Hepatocyte (in vitro differentiated cells): ENCODE results near the gene CCNC. TPM values are rescaled to one million over a fixed set of nuclear protein-coding genes. Genes with fewer than 3 reads are reported as not detected.

Source experiments
- DNase-seq: peaks from one replicate; pipeline ENCODE4 v3.0.0-alpha.2; 2016; ENCODE audit warnings: low spot score
- H2AFZ ChIP-seq: fragments of 200-600 bp; sonication (generic); 2 replicates; pipeline ENCODE4 v1.6.0; 2016; ENCODE audit warnings: antibody characterized with exemption, mild to moderate bottlenecking
- H3K27ac ChIP-seq: fragments of 200-600 bp; sonication (generic); 2 replicates; pipeline ENCODE4 v1.5.1; 2016; ENCODE audit warnings: mild to moderate bottlenecking
- H3K27me3 ChIP-seq: fragments of 200-600 bp; sonication (generic); 2 replicates; pipeline ENCODE4 v1.6.1; 2016
- H3K36me3 ChIP-seq: fragments of 200-600 bp; sonication (generic); replicated peaks from 2 replicates; pipeline ENCODE4 v1.5.1; 2016; ENCODE audit warnings: low read depth; ENCODE audit not compliant: insufficient read depth
- H3K4me1 ChIP-seq: fragments of 200-600 bp; sonication (generic); 2 replicates; pipeline ENCODE4 v1.5.1; 2016; ENCODE audit warnings: mild to moderate bottlenecking, moderate library complexity; ENCODE audit not compliant: insufficient read depth
- H3K4me2 ChIP-seq: fragments of 200-600 bp; sonication (generic); 2 replicates; pipeline ENCODE4 v1.6.0; 2016
- H3K4me3 ChIP-seq: fragments of 200-600 bp; sonication (generic); 2 replicates; pipeline ENCODE4 v1.5.1; 2016; ENCODE audit warnings: mild to moderate bottlenecking
- H3K79me2 ChIP-seq: fragments of 200-600 bp; sonication (generic); 2 replicates; pipeline ENCODE4 v1.6.0; 2017; ENCODE audit warnings: mild to moderate bottlenecking
- H3K9me2 ChIP-seq: fragments of 200-600 bp; sonication (generic); replicated peaks from 2 replicates; pipeline ENCODE4 v1.6.0; 2017; ENCODE audit warnings: mild to moderate bottlenecking; ENCODE audit not compliant: insufficient read depth
- H3K9me3 ChIP-seq: fragments of 200-600 bp; sonication (generic); 2 replicates; pipeline ENCODE4 v1.5.1; 2016; ENCODE audit warnings: low read depth, mild to moderate bottlenecking
- H4K20me1 ChIP-seq: fragments of 200-600 bp; sonication (generic); 2 replicates; pipeline ENCODE4 v1.6.0; 2016; ENCODE audit warnings: mild to moderate bottlenecking; ENCODE audit not compliant: insufficient read depth, poor library complexity, severe bottlenecking
- EZH2 ChIP-seq: fragments of 200-600 bp; sonication (generic); IDR thresholded peaks from 2 replicates; pipeline ENCODE4 v1.6.1; 2016; ENCODE audit warnings: antibody characterized with exemption, mild to moderate bottlenecking, borderline replicate concordance
- EZH2phosphoT487 ChIP-seq: fragments of 200-600 bp; sonication (generic); IDR thresholded peaks from one replicate; pipeline ENCODE4 v1.6.1; 2018; ENCODE audit warnings: antibody characterized with exemption, mild to moderate bottlenecking, low read depth, moderate library complexity; ENCODE audit not compliant: unreplicated experiment, severe bottlenecking
- WGBS: methylation state at CpG from one replicate; pipeline ENCODE4 v1.1.6; 2016; ENCODE audit warnings: low lambda C conversion rate; ENCODE audit errors: missing lambda C conversion rate; 5-methylcytosine and 5-hydroxymethylcytosine counted together
- polyA plus RNA-seq: library from polyadenylated mRNA; unstranded; fragments of >200 nt; fragmentation: Nextera tagmentation; extraction: Ambion mirVana; gene quantifications from 2 replicates; pipeline ENCODE4 v1.2.1, GENCODE V29; 2016
- total RNA-seq: library from RNA; depleted of rRNA; stranded (reverse); fragments of >200 nt; gene quantifications from 2 replicates; pipeline ENCODE4 v1.2.3, GENCODE V29; 2014
- TF ChIP-seq, protein P1 (sequence below): fragments of 200-600 bp; sonication (generic); IDR thresholded peaks from 2 replicates; pipeline ENCODE4 v1.5.1; 2016; ENCODE audit warnings: antibody characterized with exemption, mild to moderate bottlenecking; ENCODE audit not compliant: poor library complexity

The CCNC gene
- total and polyA plus RNA-seq, 2 experiments from 2014 or later: 59.5 to 102 TPM

- no peaks in the 10 kb centered on the region for H3K36me3 ChIP-seq
- H3K4me3 ChIP-seq: no peak overlapping the region
- H3K4me2 ChIP-seq: no peak overlapping the region
- H4K20me1 ChIP-seq: no peaks in the 10 kb centered on the region
- H3K27me3 ChIP-seq: peaks cover 94% of the 10 kb centered on the region
- H3K9me3 ChIP-seq: no peaks in the 10 kb centered on the region
- no peak for DNase-seq
- TF ChIP-seq, protein P1, sequence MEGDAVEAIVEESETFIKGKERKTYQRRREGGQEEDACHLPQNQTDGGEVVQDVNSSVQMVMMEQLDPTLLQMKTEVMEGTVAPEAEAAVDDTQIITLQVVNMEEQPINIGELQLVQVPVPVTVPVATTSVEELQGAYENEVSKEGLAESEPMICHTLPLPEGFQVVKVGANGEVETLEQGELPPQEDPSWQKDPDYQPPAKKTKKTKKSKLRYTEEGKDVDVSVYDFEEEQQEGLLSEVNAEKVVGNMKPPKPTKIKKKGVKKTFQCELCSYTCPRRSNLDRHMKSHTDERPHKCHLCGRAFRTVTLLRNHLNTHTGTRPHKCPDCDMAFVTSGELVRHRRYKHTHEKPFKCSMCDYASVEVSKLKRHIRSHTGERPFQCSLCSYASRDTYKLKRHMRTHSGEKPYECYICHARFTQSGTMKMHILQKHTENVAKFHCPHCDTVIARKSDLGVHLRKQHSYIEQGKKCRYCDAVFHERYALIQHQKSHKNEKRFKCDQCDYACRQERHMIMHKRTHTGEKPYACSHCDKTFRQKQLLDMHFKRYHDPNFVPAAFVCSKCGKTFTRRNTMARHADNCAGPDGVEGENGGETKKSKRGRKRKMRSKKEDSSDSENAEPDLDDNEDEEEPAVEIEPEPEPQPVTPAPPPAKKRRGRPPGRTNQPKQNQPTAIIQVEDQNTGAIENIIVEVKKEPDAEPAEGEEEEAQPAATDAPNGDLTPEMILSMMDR: no peak
- TF ChIP-seq EZH2 (no peak), EZH2phosphoT487 (no peak)
- H3K9me2 ChIP-seq: no peaks in the 10 kb centered on the region
- WGBS: 45% methylated on average over 6 of the region's 6 CpGs
- no peaks in the 10 kb centered on the region for H3K79me2 ChIP-seq
- H3K4me1 ChIP-seq: peaks cover 5% of the 10 kb centered on the region
- H3K27ac ChIP-seq: no peak overlapping the region
- H2AFZ ChIP-seq: no peak overlapping the region
Measured at GRCh38 chr6:99591673-99592364, 23.4 kb upstream of the CCNC start.

DNA sequence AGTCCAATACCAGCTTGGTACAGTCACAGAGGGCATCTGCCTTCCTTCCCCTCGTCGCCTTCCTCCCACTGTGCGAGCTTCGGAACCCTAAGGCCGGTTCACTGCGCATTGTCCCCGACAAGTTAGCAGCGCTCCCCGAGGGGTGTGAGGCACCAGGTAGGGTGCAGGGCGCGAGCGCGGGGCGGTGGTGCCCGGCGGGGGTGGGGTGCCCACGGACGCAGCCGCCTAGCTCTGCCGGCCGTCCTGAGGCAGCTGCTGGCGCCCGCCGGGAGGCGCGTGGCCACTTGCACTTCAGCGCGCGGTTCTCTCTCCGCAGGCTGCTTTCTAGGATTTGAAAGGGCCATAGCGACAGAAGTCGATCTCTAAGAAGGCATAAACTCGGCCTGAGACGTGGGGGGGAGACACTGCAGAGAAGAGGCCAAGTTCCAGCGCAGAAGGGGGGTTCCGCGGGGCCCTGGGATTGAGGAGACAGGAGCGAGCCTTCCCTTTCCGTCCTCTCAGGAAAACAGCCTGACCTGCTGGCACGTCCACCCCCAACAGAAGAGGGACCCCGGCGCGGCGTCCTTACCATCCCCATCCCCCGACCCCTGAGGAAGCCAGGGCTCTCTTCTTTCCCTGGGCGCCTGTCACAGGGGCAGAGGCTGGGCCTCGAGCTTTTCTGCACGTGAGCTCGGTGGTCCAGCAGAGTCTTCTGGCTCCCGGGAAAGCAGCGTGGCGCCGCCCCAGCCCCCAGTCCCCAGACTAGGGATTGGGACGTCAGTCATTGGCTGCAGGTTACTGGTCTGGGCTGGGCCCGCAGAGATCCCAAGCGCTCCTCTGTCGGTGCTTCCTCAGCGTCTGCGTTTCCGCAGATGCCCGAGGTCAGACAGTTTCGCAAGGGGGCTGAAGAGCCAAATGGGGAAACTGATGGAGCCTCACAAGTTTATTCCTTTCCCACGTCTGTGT, 22.5 kb upstream of the CCNC start:
- TF ChIP-seq EZH2 (peak; percentile 94), EZH2phosphoT487 (peak; percentile 59)
- TF ChIP-seq, protein P1: no peak
- H3K9me3 ChIP-seq: no peaks in the 10 kb centered on the region
- peak overlapping the region; percentile 69 for H3K4me2 ChIP-seq
- no peaks in the 10 kb centered on the region for H3K9me2 ChIP-seq
- peaks cover 5% of the 10 kb centered on the region for H3K4me1 ChIP-seq
- DNase-seq: peak; percentile 20
- H3K79me2 ChIP-seq: no peaks in the 10 kb centered on the region
- H3K27me3 ChIP-seq: peaks cover 90% of the 10 kb centered on the region
- H3K4me3 ChIP-seq: no peak overlapping the region
- no peak overlapping the region for H3K27ac ChIP-seq
- H3K36me3 ChIP-seq: no peaks in the 10 kb centered on the region
- H2AFZ ChIP-seq: no peak overlapping the region
- 5% methylated on average over 48 of the region's 63 CpGs for WGBS
- no peaks in the 10 kb centered on the region for H4K20me1 ChIP-seq

- DNase-seq: no peak
- peaks cover 90% of the 10 kb centered on the region for H3K27me3 ChIP-seq
- no peak for TF ChIP-seq EZH2
- TF ChIP-seq EZH2phosphoT487: peak; percentile 21
Measured at GRCh38 chr6:99589907-99590493, 21.5 kb upstream of the CCNC start.

More at GRCh38 chr6:99589907-99590493, 21.5 kb upstream of the CCNC start:
- H3K4me3 ChIP-seq: no peak overlapping the region
- 32% methylated on average over 10 of the region's 10 CpGs for WGBS
- H2AFZ ChIP-seq: no peak overlapping the region
- no peaks in the 10 kb centered on the region for H3K9me2 ChIP-seq
- H3K27ac ChIP-seq: no peak overlapping the region
- no peaks in the 10 kb centered on the region for H3K9me3 ChIP-seq
- H3K36me3 ChIP-seq: no peaks in the 10 kb centered on the region
- peak overlapping the region; percentile 100 for H3K4me2 ChIP-seq
- peaks cover 5% of the 10 kb centered on the region for H3K4me1 ChIP-seq
- H4K20me1 ChIP-seq: no peaks in the 10 kb centered on the region
- no peaks in the 10 kb centered on the region for H3K79me2 ChIP-seq
